Omental fat pad (tissue), 4 donors: Measurements from ENCODE around the gene RPS8. TPM values are rescaled to one million over a fixed set of nuclear protein-coding genes. Genes with fewer than 3 reads are reported as not detected.

Source experiments
- ATAC-seq: fragments of 150-250 bp; one replicate; pipeline ENCODE4 v1.9.1; 2016; ENCODE audit warnings: mild to moderate bottlenecking, moderate library complexity; ENCODE audit not compliant: low FRiP score
- DNase-seq: peaks from one replicate; pipeline ENCODE4 v3.0.0-alpha.2; 2019; ENCODE audit warnings: low spot score
- total RNA-seq, 4 donors: library from RNA; depleted of rRNA; stranded (reverse); fragments of >200 nt; gene quantifications; one replicate each; pipeline ENCODE4 v1.1.0, GENCODE V29; 2016
- TF ChIP-seq, protein P1 (sequence below), 3 donors: fragments of 450-650 bp; IDR thresholded peaks; one replicate each; pipeline ENCODE4 v1.5.1; 2016 to 2017; ENCODE audit warnings: antibody characterized with exemption in 3 of 3, mild to moderate bottlenecking in 3 of 3, moderate library complexity in 2 of 3

RPS8 gene
- total RNA-seq, 4 donors from 2014 or later = 1,945 to 2,684 (median 2,276) TPM

DNA sequence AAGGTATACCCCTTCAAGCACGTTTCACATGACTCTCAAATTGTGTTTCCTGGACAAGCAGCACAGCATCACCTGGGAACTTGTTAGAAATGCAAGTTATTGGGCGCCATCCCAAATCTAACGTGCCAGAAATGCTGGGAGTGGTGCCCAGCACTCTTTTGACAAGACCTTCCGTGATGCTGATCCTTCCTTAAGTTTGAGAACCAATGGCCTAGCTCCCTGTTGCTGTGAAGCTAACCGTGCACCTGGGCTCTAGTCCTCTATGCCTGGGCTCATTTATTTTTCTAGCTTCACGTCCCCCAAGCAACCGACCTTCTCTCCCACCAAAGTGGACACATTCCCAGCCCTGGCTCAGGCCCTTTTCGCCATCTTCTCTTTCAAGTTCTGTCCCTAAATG lies 8.4 kb downstream of the RPS8 start:
- TF ChIP-seq, protein P1, sequence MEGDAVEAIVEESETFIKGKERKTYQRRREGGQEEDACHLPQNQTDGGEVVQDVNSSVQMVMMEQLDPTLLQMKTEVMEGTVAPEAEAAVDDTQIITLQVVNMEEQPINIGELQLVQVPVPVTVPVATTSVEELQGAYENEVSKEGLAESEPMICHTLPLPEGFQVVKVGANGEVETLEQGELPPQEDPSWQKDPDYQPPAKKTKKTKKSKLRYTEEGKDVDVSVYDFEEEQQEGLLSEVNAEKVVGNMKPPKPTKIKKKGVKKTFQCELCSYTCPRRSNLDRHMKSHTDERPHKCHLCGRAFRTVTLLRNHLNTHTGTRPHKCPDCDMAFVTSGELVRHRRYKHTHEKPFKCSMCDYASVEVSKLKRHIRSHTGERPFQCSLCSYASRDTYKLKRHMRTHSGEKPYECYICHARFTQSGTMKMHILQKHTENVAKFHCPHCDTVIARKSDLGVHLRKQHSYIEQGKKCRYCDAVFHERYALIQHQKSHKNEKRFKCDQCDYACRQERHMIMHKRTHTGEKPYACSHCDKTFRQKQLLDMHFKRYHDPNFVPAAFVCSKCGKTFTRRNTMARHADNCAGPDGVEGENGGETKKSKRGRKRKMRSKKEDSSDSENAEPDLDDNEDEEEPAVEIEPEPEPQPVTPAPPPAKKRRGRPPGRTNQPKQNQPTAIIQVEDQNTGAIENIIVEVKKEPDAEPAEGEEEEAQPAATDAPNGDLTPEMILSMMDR (IDR thresholded peaks at IDR 0.05) = no peak
- DNase-seq (no peak), ATAC-seq (no peak)

DNA sequence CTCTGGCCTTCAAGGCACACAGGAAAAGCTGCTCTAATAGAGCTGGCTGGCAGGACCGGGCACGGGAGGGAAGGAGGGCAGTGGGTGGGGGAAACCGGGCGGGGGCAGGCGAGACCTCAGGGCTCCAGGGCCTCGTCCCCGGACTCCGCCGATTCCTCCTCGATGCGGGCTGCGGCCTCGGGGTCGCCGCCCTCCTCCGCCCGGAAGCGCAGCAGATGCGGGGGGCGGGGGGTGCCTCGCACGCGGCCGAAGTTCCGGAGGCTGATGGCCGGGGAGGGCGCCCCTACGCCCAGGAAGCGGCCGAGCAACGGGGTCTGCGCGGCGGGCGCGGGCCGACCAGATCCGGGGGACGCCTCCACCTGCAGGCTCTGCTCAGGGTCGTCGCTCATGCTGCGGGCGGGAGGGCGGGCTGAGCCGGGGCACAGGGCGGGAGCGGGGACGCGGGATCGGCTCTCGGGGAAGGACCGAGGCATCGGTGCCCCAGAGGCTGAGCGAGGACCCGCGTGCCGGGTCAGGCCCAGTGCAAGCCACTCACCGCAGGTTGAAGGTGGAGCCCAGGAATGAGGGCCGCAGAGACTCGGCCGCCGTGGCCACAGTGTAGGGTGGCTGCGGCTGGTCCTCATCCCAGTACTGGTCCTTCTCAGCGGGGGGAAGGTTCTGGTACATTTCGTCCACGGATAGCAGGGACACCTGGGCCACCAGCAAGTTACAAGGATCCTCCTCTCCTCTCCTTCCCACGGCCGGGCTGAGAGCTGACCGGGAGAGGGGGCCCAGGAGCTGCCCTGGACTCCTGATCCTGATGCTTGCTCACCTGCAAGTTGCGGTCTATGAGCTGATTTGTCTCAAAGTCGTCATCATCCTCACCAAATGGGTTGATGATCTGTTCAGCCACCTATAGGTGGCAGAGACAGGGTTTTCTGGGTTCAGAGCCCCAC lies 9.0 kb downstream of the RPS8 start:
- no peak for ATAC-seq
- TF ChIP-seq, protein P1 (IDR thresholded peaks at IDR 0.05) = no peak
- DNase-seq = no peak

GRCh38 chr1:44785029-44785380 lies 9.7 kb downstream of the RPS8 start:
- TF ChIP-seq, protein P1 (IDR thresholded peaks at IDR 0.05) = no peak
- ATAC-seq (no peak), DNase-seq (no peak)

GRCh38 chr1:44785501-44786137 lies 10.3 kb downstream of the RPS8 start:
- ATAC-seq (no peak), DNase-seq (no peak)

GRCh38 chr1:44786138-44786840 lies 10.9 kb downstream of the RPS8 start:
- TF ChIP-seq, protein P1 (IDR thresholded peaks at IDR 0.05) = peak in 2 of 3 donors; percentile 98 to 100
- ATAC-seq = peak; percentile 79
- no peak for DNase-seq

More at GRCh38 chr1:44785501-44786137, 10.3 kb downstream of the RPS8 start:
- TF ChIP-seq, protein P1 (IDR thresholded peaks at IDR 0.05) = no peak

- ATAC-seq = no peak
- no peak for DNase-seq
- TF ChIP-seq, protein P1 (IDR thresholded peaks at IDR 0.05) = no peak
Observed at GRCh38 chr1:44786841-44787426, 11.6 kb downstream of the RPS8 start.
